ENCODE results near the gene TBC1D9B.
"Not testable (repeated sequence)": the region's sequence is repeated elsewhere in the genome, so short reads cannot be mapped to it uniquely, and the experiment has no call there.

TBC1D9B gene

DNA sequence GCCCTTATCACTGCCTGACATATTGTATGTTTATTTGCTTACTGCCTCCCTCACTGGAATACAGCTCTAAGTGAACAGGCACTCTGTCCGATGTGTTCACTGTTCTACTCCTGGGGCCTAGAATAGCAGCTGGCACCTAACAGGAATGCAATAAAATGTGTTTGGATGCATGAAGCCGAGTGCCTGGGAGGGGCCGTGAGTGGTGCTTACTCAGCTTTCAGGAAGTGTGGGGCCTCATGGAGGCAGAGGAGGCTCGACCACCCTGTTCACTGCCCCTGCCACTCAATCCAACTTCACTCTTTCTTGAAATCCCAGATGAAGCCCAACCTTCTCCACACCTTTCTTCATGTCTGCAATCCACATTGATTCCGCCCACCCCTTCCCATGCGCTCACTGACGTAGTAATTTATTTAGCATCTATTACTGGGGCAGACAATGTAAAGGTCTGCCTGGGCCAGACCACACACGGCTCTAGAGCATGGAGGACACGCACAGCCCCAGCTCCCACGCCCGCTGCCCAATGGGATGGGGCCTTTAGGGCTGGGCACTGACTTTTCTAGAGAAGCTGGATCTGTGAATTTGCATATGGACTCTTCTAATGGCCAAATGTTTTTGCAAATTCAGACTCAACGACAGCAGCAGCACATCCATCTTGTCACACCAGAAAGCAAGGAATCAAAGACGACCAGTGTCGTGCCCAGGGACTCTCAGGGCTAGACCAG is 21.3 kb downstream of the TBC1D9B start:
- DNase-seq (ENCODE audit: low read depth in 2 of 3, low spot score in 1 of 3), result no peak

- DNase-seq (ENCODE audit: low read depth in 2 of 3, low spot score in 1 of 3), result no peak
Measured at GRCh38 chr5:179885491-179886090, 22.1 kb downstream of the TBC1D9B start.

DNA sequence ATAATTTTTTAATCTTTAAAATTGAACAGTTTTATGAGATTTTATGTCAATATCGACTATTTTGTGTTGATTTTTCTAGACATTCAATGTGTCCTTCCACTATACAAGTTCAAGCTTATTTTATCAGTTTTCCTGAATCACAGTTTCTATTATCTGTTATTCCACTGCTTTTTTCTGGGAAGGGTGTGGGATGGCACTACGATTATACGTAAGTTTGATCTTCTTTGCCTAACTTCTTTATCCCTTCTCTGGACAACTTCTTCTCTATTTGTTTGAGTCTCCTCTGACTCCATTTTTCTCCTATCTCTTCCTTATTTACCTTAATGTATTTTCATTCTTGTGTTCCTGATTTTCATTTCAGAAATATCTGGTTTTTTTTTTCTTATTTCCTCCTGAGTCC is 24.5 kb downstream of the TBC1D9B start:
- no peak for DNase-seq (ENCODE audit: low read depth in 2 of 3, low spot score in 1 of 3)

- no peak for DNase-seq (ENCODE audit: low read depth in 2 of 3, low spot score in 1 of 3)
Measured at GRCh38 chr5:179882338-179882737, 25.4 kb downstream of the TBC1D9B start.

GRCh38 chr5:179880848-179881590 is 26.7 kb downstream of the TBC1D9B start:
- no peak for DNase-seq (ENCODE audit: low read depth in 2 of 3, low spot score in 1 of 3)

GRCh38 chr5:179880066-179880650 is 27.5 kb downstream of the TBC1D9B start:
- DNase-seq (ENCODE audit: low read depth in 2 of 3, low spot score in 1 of 3), result no peak

DNA sequence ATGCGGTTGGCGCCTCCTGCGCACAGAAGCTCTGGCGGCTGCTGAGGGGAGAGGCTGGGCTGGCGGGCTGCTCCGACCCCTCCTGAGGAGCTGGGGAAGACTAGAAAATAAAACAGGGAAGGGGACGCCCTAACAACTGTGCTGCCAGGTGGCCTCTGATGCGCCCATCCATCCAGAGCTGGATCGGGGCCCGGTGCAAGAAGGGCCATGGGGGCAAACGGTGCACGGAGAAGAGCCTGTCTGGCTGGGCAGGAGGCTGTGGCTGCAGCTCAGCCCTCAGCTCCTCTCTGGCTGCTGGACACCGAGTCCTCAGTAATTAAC is 28.0 kb downstream of the TBC1D9B start:
- no peak for DNase-seq (ENCODE audit: low read depth in 2 of 3, low spot score in 1 of 3)

DNA sequence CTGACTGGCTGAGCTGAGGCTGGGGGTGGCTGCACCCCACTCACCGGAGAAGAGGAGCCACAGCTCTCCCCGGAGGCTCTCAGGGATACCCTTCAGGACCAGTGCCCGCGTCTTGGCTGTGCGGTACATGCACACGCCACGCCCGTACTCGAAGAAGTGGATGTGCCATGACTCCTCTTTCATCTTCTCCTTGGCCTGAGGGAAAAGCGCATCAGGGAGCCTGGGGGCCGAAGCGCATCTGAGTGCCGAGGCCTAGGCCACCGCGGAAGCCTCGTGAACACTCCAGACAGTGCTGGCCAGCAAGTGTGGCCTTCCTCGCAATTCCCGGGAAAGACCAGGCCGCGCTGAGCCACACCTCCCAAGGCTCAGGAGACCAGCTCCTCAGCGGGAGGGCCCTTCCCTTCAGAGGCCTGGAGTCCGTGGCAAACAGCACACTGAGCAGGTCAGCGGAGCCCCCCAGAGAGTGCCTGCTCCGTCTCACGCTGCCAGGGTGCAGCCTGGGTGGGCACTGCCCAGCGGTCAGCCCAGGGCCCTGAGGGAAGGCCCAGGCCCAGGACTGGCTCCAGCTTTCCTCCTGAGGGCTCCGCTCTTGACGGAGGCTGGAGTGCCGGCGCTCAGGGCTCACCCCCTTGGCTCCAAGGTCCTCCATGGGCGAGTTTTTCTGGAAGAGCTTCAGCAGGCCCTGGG is 28.6 kb downstream of the TBC1D9B start:
- DNase-seq (ENCODE audit: low read depth in 2 of 3, low spot score in 1 of 3), result no peak

- DNase-seq (ENCODE audit: low read depth in 2 of 3, low spot score in 1 of 3), result no peak
Measured at GRCh38 chr5:179878222-179879002, 29.3 kb downstream of the TBC1D9B start.

DNA sequence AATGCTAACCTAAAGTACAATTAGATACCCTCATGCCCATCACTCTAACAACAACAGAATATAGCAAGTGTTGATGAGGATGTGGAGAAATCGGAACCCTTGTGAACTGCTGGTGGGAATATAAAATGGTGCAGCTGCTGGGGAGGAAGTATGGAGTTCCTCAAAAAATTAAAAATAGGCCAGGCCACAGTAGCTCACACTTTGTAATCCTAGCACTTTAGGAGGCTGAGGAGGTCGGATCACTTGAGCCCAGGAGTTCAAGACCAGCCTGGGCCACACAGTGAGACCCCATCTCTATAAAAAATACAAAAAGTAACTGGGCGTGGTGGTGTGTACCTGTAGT is 31.1 kb downstream of the TBC1D9B start:
- DNase-seq (ENCODE audit: low read depth in 2 of 3, low spot score in 1 of 3), result no peak

- DNase-seq (ENCODE audit: low read depth in 2 of 3, low spot score in 1 of 3), result no peak
Measured at GRCh38 chr5:179875741-179876609, 31.7 kb downstream of the TBC1D9B start.

GRCh38 chr5:179874536-179875292 is 33.0 kb downstream of the TBC1D9B start:
- no peak for DNase-seq (ENCODE audit: low read depth in 2 of 3, low spot score in 1 of 3)

DNA sequence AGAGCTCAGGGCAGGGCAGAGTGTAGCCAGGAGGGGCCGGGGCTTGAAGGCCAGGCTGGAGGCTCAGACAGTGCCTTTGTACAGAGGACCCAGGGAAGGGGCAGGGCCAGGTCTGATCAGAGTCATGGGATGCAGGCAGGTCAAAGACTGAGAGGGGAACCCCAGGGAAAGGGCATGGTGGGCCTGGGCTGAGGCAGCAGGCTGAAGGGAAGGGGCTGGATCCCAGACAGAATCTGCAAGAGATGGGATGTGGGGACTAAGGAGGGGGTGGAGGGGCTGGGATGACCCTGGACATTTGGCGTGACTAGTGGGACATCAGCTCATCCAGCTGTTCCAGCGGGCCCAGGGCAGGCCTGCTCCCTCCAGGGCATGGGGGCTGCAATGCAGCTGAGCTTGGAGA is 33.6 kb downstream of the TBC1D9B start:
- no peak for DNase-seq (ENCODE audit: low read depth in 2 of 3, low spot score in 1 of 3)

GRCh38 chr5:179873588-179874110 is 34.0 kb downstream of the TBC1D9B start:
- no peak for DNase-seq (ENCODE audit: low read depth in 2 of 3, low spot score in 1 of 3)

DNA sequence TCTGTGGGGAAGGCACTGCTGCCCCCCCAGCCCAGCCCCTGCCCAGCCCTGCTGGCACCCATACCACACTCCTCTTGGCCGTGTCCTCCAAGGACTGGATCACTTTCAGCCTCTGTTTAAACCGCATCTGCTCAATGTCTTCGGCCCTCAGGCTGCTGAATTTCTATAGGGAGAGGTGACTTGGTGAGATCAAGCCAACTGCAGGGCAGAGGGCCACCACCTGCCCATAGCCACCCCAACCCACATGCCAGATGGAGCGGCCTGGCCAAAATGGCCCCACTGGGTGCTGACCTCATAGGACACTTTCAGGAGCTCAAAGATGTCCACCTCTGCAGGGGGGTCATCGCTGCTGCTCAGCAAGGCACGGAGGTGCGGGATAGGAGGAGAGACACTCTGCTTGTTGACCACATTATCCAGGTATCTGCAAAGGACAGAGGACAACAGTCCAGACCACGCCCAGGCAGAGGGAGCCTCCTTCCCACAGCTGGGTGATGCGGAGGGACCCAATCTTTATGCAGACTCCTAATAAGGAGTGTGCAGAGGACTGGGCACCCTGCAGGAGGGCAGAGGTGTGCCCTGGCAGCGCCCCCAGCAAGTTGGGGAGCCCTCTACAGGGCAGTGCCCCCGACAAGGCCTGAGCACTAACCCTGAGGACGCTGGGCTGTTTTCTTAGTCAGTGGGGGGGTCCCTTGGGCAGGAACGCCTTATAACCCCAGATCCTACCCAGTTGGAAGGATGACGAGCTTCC is 34.7 kb downstream of the TBC1D9B start:
- no peak for DNase-seq (ENCODE audit: low read depth in 2 of 3, low spot score in 1 of 3)

- no peak for DNase-seq (ENCODE audit: low read depth in 2 of 3, low spot score in 1 of 3)
Measured at GRCh38 chr5:179872055-179872827, 35.5 kb downstream of the TBC1D9B start.

DNA sequence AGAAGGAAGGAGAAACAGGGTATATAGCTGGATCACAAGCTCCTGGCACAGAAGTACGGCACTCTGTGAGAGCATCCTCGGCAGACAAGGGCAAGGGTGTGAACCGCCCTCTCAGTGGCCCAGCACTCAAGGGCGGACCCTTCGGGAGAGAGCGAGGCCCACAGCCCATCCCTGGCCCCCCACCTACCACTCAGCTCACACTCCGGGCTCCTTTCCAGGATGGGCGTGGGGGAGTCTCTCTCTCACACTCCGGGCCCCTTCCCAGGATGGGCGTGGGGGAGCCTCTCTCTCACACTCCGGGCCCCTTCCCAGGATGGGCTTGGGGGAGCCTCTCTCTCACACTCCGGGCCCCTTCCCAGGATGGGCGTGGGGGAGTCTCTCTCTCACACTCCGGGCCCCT is 36.2 kb downstream of the TBC1D9B start:
- not testable (repeated sequence) for DNase-seq (ENCODE audit: low read depth in 2 of 3, low spot score in 1 of 3)
